Skeletal muscle cell (primary cell): ENCODE data around the gene PNMA3.
"Not testable (repeated sequence)": the region's sequence is repeated elsewhere in the genome, so short reads cannot be mapped to it uniquely, and the experiment has no call there.

ENCODE experiments used
- DNase-seq: peaks from one replicate; pipeline ENCODE4 v3.0.0-alpha.2; 2010; ENCODE audit warnings: low read depth
- H3K4me3 ChIP-seq: 2 replicates; pipeline ENCODE4 v1.5.1; 2011; ENCODE audit warnings: low read depth, mild to moderate bottlenecking, control low read depth, low read length, moderate library complexity

PNMA3 gene

DNA sequence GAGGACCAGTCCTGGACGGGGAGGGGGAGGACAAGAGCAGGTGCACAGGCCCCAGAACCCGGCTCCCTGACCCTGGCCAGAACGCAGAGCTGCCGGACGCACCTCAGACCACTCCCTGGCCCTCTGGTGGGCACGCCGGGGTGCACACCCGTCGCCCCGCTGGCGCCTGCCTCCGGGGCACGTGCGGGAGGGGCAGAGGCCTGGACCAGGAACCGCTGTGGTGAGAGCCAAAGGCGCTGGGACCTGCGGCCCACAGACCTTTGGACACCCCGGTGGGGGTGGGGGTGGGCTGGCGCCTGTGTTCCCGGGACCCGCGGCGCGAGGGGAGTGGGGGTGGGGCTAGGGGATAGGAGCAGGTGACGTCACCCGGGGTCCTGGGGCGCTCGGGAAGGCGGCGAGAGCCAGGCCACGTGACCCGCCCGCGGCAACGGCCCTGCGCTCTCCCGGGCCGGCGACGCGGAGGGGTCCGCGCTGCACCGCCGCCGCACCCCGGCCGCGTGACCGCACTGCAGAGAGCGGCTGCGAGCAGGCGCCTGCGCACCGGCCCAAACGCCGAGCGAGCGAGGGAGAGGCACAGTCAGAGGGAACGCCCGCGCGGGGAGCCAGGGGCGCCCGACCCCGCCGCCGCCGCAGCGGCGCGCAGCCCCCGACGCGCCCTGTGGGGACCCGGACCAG lies 15.8 kb downstream of the PNMA3 start, which contains the start of gene PNMA6A:
Gene PNMA6A, plus strand, starts transcription at position 546 of the 675 bp plus-strand sequence. CDS start 609 bp downstream, outside the sequence.
- DNase-seq, H3K4me3 ChIP-seq: not testable (repeated sequence)

DNA sequence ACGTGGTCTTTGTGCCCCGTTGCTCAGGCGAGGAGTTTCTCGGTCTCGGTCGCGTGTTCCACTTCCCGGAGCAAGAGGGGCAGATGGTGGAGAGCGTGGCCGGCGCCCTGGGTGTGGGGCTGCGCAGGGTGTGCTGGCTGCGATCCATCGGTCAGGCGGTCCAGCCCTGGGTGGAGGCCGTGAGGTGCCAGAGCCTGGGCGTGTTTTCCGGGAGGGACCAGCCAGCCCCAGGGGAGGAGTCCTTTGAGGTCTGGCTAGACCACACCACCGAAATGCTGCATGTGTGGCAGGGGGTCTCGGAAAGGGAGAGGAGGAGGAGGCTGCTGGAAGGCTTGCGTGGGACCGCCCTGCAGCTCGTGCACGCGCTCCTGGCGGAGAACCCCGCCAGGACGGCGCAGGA lies 17.1 kb downstream of the PNMA3 start:
- H3K4me3 ChIP-seq, DNase-seq: not testable (repeated sequence)

DNA sequence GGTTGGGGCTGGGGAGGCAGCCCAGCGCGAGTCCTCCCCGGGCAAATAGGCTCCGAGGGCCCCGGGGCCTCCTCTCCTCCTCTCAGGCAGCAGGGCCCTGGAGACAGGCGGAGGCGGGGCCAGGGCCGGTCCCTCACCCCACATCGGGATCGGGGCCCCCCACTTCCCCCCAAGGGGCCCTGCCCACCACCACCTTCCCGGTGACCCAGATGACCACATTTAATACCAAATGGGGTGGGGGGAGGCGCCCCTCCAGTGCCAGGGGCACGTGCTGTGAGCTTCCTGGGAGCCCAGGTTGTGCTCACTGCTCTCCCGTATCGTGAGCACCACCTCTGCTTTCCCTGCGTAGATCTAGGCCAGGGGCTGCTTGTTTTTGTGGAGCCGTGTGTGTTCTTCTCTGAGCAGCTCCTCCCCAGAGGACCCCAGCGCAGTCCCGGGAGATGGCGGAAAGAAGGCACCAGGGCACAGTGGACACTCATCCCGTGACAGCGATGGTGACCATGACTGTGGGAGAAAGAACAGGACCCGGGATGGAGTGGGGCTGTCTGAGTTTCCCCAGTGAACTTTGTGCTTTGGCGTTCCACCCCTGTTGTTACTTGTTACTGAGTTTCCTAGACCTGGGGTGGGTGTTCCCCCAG lies 18.1 kb downstream of the PNMA3 start:
- H3K4me3 ChIP-seq, result no peak overlapping the region
- DNase-seq, result no peak

DNA sequence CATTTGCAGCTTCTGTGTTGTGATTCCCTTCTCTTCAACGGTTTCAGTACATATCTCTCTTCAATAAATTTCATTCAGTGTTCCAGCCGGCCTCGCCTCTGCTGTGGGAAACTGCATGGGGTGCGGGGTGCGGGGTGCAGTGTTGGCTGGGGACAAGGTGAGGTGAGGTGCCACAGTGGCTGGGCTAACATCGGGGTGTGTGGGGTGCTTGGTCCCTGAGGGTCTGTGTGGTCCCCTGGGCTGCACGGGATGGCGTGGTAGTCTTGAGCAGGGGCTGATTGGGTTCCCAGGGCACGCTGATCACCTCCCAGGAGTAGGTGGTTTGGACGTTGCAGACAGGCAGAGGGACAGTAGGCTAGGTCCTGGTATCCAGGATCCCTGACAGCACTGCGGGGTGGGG lies 18.7 kb downstream of the PNMA3 start:
- DNase-seq, result no peak
- no peak overlapping the region for H3K4me3 ChIP-seq

DNA sequence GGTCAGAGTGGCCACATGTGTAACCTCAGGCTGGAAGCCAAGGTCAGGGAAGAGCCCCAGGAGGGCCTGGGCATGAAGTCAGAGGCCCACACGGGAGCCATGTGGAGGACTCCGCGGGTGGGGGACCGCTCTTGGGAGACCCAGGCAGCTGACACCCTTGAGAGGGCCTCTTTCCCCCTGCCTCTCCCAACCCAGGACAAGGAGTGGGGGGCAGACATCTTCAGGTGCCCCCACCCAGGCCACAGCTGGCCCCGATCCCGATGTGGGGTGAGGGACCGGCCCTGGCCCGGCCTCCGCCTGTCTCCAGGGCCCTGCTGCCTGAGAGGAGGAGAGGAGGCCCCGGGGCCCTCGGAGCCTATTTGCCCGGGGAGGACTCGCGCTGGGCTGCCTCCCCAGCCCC lies 19.1 kb downstream of the PNMA3 start:
- DNase-seq, result no peak
- H3K4me3 ChIP-seq, result no peak overlapping the region

DNA sequence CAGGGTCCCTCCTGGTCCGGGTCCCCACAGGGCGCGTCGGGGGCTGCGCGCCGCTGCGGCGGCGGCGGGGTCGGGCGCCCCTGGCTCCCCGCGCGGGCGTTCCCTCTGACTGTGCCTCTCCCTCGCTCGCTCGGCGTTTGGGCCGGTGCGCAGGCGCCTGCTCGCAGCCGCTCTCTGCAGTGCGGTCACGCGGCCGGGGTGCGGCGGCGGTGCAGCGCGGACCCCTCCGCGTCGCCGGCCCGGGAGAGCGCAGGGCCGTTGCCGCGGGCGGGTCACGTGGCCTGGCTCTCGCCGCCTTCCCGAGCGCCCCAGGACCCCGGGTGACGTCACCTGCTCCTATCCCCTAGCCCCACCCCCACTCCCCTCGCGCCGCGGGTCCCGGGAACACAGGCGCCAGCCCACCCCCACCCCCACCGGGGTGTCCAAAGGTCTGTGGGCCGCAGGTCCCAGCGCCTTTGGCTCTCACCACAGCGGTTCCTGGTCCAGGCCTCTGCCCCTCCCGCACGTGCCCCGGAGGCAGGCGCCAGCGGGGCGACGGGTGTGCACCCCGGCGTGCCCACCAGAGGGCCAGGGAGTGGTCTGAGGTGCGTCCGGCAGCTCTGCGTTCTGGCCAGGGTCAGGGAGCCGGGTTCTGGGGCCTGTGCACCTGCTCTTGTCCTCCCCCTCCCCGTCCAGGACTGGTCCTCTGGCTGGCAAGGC lies 21.3 kb downstream of the PNMA3 start:
- H3K4me3 ChIP-seq, DNase-seq: not testable (repeated sequence)

DNA sequence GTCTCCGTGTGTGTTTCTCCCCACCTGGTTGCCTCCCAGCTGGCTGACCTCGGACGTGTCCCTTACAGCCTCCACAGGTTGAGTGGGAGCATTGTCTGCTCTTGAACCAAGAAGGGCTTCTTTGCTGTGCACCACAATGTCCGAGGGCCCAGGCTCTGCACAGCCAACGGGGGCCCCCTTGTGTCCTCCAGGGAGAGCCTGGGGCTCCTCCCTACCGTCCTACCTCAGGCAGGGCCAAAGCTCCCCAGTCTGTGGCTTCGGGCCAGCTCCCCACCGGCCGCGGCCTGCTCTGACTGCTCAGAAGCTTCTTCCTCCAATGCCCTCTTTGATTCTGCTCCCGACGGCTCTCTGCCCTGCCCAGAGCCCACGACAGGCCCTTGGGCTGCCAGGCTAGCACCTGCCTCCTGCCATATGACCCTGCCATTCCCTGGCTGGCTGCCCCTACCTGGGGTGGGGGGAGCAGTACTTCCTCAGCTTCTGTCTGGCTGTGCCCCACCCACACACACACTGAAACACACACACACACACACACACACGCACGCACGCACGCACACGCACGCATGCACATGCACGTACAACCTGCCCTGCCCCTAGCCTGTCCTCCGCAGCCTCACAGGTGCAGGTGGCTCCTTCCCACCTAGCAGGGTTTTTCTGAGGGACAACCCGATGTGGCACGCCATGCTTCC lies 27.1 kb downstream of the PNMA3 start:
- DNase-seq, H3K4me3 ChIP-seq: not testable (repeated sequence)

DNA sequence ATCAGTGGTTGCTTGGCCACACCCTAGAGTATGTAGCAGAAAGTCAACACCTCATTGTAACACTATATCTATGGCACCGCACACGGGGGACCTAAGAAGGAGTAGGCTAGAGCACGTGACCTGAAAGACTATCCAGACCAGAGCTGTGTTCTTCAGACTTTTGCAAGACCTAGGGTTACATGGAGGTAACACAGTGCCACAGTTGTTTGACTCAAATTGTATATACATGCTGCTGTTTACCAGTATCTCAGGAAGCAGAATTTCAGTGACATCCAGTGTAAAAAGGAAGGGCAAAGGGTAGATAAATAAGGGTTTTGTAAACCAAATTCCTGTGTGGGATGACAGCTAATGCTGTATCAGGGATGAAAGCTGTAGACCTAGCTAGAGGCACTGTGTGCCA lies 46.1 kb downstream of the PNMA3 start:
- DNase-seq, result no peak
- no peak overlapping the region for H3K4me3 ChIP-seq

DNA sequence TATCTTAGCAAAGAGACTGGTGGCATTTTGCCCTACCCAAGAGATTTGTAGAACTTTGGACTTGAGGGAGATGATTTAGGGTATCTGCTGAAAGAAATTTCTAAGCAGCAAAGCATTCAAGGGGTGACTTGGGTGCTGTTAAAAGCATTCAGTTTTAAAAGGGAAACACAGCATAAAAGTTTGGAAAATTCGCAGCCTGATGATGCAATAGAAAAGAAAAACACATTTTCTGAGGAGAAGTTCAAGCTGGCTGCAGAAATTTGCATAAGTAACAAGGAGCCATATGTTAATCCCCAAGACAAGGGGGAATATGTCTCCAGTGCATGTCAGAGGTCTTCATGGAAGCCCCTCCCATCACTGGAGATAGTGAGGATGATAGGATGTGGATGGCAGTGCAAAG lies 48.7 kb downstream of the PNMA3 start:
- DNase-seq, H3K4me3 ChIP-seq: not testable (repeated sequence)

DNA sequence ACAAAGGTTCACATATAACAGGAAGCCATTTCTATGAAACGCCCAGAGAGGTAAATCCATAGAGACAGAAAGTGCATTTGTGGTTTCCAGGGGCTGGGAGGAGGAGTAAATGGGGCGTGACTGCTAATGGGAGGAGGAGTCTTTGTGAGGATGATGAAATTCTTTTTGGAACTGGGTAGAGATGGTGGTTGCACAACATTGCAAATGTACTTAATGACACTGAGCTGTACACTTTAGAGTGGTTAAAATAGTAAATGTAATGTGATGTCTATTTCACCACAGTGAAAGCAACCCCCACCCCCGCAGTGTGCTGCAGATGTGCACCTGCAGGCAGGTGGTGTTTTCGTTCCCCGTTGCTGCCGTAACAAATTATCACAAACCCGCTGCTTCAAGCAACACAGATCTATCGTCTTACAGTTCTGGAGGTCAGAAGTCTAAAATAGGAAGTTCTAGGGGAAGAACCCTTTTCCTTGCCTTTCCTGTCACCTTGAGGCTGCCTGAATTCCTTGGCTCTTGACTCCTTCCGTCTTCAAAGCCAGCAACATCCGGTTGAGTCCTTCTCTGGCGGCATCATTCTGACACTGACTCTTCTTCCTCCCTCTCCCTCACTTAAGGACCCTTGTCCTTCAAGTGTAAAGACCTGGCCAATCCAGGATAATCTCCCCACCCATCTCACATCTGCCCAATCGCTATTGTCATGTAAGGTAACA lies 50.0 kb downstream of the PNMA3 start:
- H3K4me3 ChIP-seq, DNase-seq: not testable (repeated sequence)
